OCI-LY3 (cell line): ENCODE measurements around the gene TMEM63B.

Experiments
- H2AFZ ChIP-seq: fragments of 200-600, 300-600 bp; shearing (Covaris generic); 2 replicates; pipeline ENCODE4 v1.6.0; 2014; ENCODE audit warnings: antibody characterized with exemption, low read depth, low read length
- H3K27ac ChIP-seq: fragments of 200-600, 300-600 bp; sonication (generic); 2 replicates; pipeline ENCODE4 v1.5.1; 2014; ENCODE audit warnings: mild to moderate bottlenecking, low read length, moderate library complexity, mixed read lengths
- H3K27me3 ChIP-seq: fragments of 200-600, 300-600 bp; sonication (generic); 2 replicates; pipeline ENCODE4 v1.6.1; 2014; ENCODE audit warnings: low read depth, low read length, mixed read lengths
- H3K36me3 ChIP-seq: fragments of 200-600, 300-600 bp; sonication (generic); replicated peaks from 2 replicates; pipeline ENCODE3; 2014; ENCODE audit warnings: low read depth, low read length, mixed read lengths
- H3K4me1 ChIP-seq: fragments of 300-600, 200-600 bp; sonication (generic); 2 replicates; pipeline ENCODE4 v1.6.1; 2014; ENCODE audit warnings: low read length, mixed read lengths
- H3K4me2 ChIP-seq: fragments of 200-600, 300-600 bp; sonication (generic); 2 replicates; pipeline ENCODE4 v1.6.1; 2014; ENCODE audit warnings: low read length, mixed read lengths
- H3K4me3 ChIP-seq: fragments of 300-600, 200-600 bp; sonication (generic); 2 replicates; pipeline ENCODE4 v1.5.1; 2014; ENCODE audit warnings: antibody characterized with exemption, mild to moderate bottlenecking, low read length, moderate library complexity
- H3K79me2 ChIP-seq: fragments of 300-600, 200-600 bp; shearing (Covaris generic); 2 replicates; pipeline ENCODE4 v1.6.1; 2014; ENCODE audit warnings: mild to moderate bottlenecking, low read length, mixed read lengths
- H3K9ac ChIP-seq: fragments of 300-600, 200-600 bp; shearing (Covaris generic); 2 replicates; pipeline ENCODE4 v1.6.0; 2014; ENCODE audit warnings: mild to moderate bottlenecking, low read length, moderate library complexity
- H3K9me3 ChIP-seq: fragments of 200-600, 300-600 bp; shearing (Covaris generic); 2 replicates; pipeline ENCODE4 v1.6.1; 2014; ENCODE audit warnings: low read length, mixed read lengths; ENCODE audit not compliant: insufficient read depth
- H4K20me1 ChIP-seq: fragments of 200-600, 300-600 bp; sonication (generic); 2 replicates; pipeline ENCODE4 v1.6.1; 2016; ENCODE audit warnings: low read length, mixed read lengths; ENCODE audit not compliant: insufficient read depth
- CTCF ChIP-seq: fragments of 200-600, 300-600 bp; sonication (generic); IDR thresholded peaks from 2 replicates; pipeline ENCODE4 v1.5.1; 2014; ENCODE audit warnings: antibody characterized with exemption, low read length, low read depth
- EZH2phosphoT487 ChIP-seq: fragments of 200-600 bp; shearing (Covaris generic); IDR thresholded peaks from 2 replicates; pipeline ENCODE4 v1.6.1; 2018; ENCODE audit warnings: antibody characterized with exemption, mixed run types, low read depth

The TMEM63B gene

GRCh38 chr6:44201200-44201599 is 73.8 kb downstream of the TMEM63B start:
- H3K9me3 ChIP-seq, result no peaks in the 10 kb centered on the region
- TF ChIP-seq EZH2phosphoT487 (no peak), CTCF (no peak)
- H3K4me3 ChIP-seq, result no peak overlapping the region
- H3K79me2 ChIP-seq, result no peaks in the 10 kb centered on the region
- no peaks in the 10 kb centered on the region for H3K36me3 ChIP-seq
- no peak overlapping the region for H3K9ac ChIP-seq
- H4K20me1 ChIP-seq, result no peaks in the 10 kb centered on the region
- no peak overlapping the region for H2AFZ ChIP-seq
- 0 out of 2 replicates have a peak, but pooled peaks cover 4% of the 10 kb centered on the region for H3K27me3 ChIP-seq
- peaks cover under 1% of the 10 kb centered on the region; the same call in 1 of the 2 replicates for H3K4me1 ChIP-seq
- no peak overlapping the region for H3K4me2 ChIP-seq
- H3K27ac ChIP-seq, result no peak overlapping the region

- no peak for TF ChIP-seq EZH2phosphoT487
- Histone ChIP-seq H3K4me3 (no peak overlapping the region), H3K79me2 (no peaks in the 10 kb centered on the region), H3K9me3 (no peaks in the 10 kb centered on the region), H3K9ac (no peak overlapping the region), H3K4me2 (no peak overlapping the region), H3K27me3 (0 out of 2 replicates have a peak, but pooled peaks cover 4% of the 10 kb centered on the region), H4K20me1 (no peaks in the 10 kb centered on the region), H3K27ac (no peak overlapping the region), H2AFZ (no peak overlapping the region), H3K36me3 (no peaks in the 10 kb centered on the region), H3K4me1 (peaks cover 6% of the 10 kb centered on the region)
These were observed 74.4 kb downstream of the TMEM63B start for GRCh38 chr6:44201638-44202303.

GRCh38 chr6:44202332-44202971 is 75.1 kb downstream of the TMEM63B start:
- H3K4me2 ChIP-seq, result no peak overlapping the region
- H4K20me1 ChIP-seq, result no peaks in the 10 kb centered on the region
- no peak overlapping the region for H2AFZ ChIP-seq
- no peaks in the 10 kb centered on the region for H3K9me3 ChIP-seq
- H3K27me3 ChIP-seq, result 0 out of 2 replicates have a peak, but pooled peaks cover 4% of the 10 kb centered on the region
- no peak overlapping the region for H3K27ac ChIP-seq
- no peak overlapping the region for H3K9ac ChIP-seq
- no peaks in the 10 kb centered on the region for H3K79me2 ChIP-seq
- H3K4me1 ChIP-seq, result peaks cover 11% of the 10 kb centered on the region
- H3K36me3 ChIP-seq, result no peaks in the 10 kb centered on the region
- TF ChIP-seq CTCF (no peak), EZH2phosphoT487 (no peak)
- no peak overlapping the region for H3K4me3 ChIP-seq

GRCh38 chr6:44202972-44203750 is 75.8 kb downstream of the TMEM63B start:
- no peaks in the 10 kb centered on the region for H3K9me3 ChIP-seq
- peaks cover 13% of the 10 kb centered on the region for H3K4me1 ChIP-seq
- no peaks in the 10 kb centered on the region for H3K79me2 ChIP-seq
- H2AFZ ChIP-seq, result no peak overlapping the region
- H3K27me3 ChIP-seq, result 0 out of 2 replicates have a peak, but pooled peaks cover 4% of the 10 kb centered on the region
- H3K4me2 ChIP-seq, result no peak overlapping the region
- H3K36me3 ChIP-seq, result no peaks in the 10 kb centered on the region
- no peak overlapping the region for H3K9ac ChIP-seq
- H3K4me3 ChIP-seq, result no peak overlapping the region
- TF ChIP-seq CTCF (no peak), EZH2phosphoT487 (no peak)
- H3K27ac ChIP-seq, result no peak overlapping the region
- H4K20me1 ChIP-seq, result no peaks in the 10 kb centered on the region
